ENCODE results near the gene FGF21.
A peak's percentile ranks its signal among the peaks of the same experiment; 100 is the strongest.
"Not testable (repeated sequence)": the region's sequence is repeated elsewhere in the genome, so short reads cannot be mapped to it uniquely, and the experiment has no call there.

The FGF21 gene

GRCh38 chr19:48755787-48756186 is 463 bp downstream of the FGF21 start:
- FAIRE-seq: no peak

- no peak for FAIRE-seq
These were observed 888 bp downstream of the FGF21 start for GRCh38 chr19:48756212-48756611.

GRCh38 chr19:48756686-48757085 is 1.4 kb downstream of the FGF21 start:
- no peak for FAIRE-seq

DNA sequence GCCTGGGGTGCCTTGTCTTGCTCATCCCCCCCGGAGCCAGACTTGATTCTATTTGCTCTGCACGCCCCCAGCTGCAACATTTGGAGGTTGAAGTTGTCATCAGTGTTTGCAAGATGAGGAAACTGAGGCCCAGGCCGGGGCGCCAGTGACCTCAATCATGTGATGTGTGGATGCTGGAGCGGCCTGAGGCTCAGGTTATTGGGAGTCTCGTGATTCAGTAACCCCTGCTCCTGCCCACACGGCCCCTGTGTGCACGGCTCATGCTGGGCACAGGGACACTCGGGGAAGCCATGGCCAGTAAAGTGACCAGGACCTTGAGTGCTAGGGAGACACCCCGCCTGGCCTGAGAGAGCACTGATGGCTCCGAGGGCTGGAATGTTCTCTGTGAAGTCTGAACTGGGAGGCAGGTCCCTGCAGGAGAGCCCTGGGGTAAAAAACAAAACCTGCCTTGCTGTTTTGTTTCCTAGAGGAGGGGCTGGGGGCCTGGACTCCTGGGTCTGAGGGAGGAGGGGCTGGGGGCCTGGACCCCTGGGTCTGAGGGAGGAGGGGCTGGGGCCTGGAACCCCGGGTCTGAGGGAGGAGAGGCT is 1.9 kb downstream of the FGF21 start:
- FAIRE-seq: no peak

DNA sequence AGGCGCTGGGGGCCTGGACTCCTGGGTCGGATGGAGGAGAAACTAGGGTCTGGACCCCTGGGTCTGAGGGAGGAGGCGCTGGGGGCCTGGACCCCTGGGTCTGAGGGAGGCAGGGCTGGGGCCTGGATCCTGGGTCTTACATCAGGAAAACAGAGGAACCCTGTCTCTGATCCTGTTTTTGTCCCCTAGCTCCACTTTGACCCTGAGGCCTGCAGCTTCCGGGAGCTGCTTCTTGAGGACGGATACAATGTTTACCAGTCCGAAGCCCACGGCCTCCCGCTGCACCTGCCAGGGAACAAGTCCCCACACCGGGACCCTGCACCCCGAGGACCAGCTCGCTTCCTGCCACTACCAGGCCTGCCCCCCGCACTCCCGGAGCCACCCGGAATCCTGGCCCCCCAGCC is 2.4 kb downstream of the FGF21 start:
- FAIRE-seq: no peak

- FAIRE-seq: no peak
These were observed 5.3 kb downstream of the FGF21 start for GRCh38 chr19:48760504-48761205.

DNA sequence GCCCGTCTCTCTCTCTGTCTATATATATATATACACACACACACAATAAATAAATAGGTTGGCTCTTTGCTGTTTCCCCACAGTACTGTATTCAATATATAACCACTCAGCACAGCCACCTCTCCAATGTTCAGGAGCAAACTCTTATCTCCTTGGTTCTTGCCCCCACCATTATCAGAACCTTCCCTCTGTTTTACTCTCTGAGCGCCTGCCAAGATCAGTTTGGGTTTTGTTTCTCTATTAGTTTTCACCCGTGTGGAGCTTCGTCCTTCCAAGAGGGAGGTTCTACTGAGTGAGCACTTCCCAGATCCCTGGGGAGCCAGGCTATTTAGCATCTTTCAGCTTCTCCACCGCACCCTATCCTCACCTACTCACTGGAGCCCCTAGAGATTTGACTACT is 10.5 kb downstream of the FGF21 start:
- not testable (repeated sequence) for FAIRE-seq

DNA sequence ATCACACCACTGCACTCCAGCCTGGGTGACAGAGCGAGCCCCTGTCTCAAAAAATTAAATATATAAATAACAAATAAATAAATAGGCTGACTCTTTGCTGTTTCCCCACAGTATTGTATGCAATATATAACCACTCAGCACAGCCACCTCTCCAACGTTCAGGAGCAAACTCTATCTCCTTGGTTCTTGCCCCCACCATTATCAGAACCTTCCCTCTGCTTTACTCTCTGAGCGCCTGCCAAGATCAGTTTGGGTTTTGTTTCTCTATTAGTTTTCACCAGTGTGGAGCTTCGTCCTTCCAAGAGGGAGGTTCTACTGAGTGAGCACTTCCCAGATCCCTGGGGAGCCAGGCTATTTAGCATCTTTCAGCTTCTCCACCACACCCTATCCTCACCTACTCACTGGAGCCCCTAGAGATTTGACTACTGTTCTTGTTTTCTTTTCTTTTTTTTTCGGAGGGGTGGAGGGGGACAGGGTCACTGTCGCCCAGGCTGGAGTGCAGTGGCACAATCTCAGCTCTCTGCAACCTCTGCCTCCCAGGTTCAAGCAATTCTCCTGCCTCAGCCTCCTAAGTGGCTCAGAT is 12.9 kb downstream of the FGF21 start:
- not testable (repeated sequence) for FAIRE-seq

DNA sequence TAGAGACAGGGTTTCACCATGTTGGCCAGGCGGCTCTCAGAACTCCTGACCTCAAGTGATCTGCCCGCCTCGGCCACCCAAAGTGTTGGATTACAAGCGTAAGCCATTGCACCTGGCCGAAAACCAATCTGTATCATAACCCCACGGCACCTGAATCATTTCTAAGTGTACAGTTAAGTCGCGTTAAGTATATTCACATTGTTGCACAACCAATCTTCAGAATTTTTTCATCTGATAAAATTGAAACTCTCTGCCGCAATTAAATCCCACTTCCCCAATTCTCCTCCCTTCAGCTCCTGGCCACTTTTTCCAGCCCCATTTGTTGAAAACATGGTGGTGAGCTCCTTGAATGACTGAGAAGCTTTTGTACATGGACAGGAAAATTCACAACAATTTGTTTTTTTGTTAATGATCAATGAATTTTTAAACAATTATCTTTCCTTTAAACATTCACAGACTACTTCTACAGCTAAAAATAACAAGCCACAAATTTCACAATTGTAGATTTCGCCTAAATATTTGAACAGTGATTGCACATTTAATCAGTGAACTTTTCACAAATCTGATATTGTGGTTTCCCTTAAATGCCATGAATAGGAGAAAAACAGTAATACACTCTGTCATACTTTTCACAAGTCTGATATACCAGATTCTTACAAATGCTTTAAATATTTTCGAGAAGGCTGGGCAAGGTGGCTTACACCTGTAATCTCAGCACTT is 13.8 kb downstream of the FGF21 start:
- no peak for FAIRE-seq

DNA sequence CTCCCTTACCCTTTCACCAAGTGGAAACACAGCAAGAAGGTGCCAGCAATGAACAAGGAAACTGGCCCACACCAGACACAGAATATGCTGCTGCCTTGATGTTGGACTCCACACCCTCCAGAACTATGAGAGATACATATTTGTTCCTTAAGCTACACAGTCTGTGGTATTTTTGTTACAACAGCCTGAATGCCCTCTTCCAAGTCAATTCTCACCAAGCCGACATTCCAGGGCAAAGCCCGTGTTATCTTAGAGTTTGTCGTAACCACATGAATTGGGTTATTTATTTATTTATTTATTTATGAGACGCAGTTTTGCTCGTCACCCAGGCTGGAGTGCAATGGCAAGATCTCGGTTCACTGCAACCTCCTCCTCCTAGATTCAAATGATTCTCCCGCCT is 14.9 kb downstream of the FGF21 start:
- no peak for FAIRE-seq

- FAIRE-seq: no peak
These were observed 15.6 kb downstream of the FGF21 start for GRCh38 chr19:48770734-48771472.

DNA sequence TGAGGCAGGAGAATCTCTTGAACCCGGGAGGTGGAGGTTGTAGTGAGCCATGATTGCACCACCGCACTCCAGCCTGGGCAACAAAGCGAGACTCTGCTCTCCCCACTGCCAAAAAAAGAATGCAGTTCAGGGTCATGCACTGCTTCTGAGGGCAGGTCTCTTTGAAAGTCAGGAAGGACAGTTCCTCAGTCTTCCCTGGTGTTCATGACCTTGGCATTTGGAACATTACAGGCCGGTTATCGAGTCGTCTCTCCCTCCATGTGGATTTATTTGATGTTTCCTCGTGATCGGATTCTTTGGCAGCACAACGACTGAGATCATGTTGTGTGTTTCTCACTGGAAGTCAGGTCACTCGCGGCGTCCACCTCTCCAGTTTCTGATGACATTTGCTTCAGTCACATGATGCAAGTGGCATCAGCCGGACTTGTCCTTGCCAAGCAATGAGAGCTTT is 17.2 kb downstream of the FGF21 start:
- no peak for FAIRE-seq

GRCh38 chr19:48777139-48777538 is 21.8 kb downstream of the FGF21 start:
- FAIRE-seq: no peak

DNA sequence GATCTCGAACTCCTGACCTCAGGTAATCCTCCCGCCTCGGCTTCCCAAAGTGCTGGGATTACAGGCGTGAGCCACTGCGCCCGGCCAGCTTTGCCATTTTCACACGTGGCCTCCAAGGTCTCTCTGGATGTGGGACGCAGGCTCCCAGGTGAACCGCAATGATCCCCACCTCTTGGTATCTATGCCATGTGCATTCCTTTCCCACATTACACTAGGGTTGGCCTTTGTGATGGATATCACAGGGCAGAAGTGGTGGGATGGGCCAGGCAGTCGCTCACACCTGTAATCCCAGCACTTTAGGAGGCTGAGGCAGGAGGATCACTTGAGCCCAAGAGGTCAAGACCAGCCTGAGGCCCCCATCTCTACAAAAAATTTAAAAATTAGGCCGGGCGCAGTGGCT is 22.4 kb downstream of the FGF21 start:
- FAIRE-seq: no peak

- FAIRE-seq: no peak
These were observed 24.3 kb downstream of the FGF21 start for GRCh38 chr19:48779636-48780035.

- FAIRE-seq: no peak
These were observed 25.5 kb downstream of the FGF21 start for GRCh38 chr19:48780631-48781391.

- no peak for FAIRE-seq
These were observed 29.2 kb downstream of the FGF21 start for GRCh38 chr19:48784527-48784926.

DNA sequence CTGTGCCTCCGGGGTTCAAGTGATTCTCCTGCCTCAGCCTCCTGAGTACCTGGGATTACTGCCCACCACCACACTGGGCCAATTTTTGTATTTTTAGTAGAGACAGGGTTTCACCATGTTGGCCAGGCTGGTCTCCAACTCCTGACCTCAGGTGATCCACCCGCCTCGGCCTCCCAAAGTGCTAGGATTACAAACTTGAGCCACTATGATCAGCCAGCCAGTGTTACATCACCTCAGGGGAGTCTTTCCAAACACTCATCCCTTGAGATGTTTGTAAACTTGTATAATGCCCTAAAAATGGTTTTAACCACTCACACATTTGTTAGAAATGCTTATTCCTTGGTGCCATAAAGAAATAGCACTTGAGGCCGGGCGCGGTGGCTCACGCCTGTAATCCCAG is 31.1 kb downstream of the FGF21 start:
- not testable (repeated sequence) for FAIRE-seq

GRCh38 chr19:48787331-48787730 is 32.0 kb downstream of the FGF21 start:
- not testable (repeated sequence) for FAIRE-seq

- no peak for FAIRE-seq
These were observed 37.9 kb downstream of the FGF21 start for GRCh38 chr19:48793271-48793670.

DNA sequence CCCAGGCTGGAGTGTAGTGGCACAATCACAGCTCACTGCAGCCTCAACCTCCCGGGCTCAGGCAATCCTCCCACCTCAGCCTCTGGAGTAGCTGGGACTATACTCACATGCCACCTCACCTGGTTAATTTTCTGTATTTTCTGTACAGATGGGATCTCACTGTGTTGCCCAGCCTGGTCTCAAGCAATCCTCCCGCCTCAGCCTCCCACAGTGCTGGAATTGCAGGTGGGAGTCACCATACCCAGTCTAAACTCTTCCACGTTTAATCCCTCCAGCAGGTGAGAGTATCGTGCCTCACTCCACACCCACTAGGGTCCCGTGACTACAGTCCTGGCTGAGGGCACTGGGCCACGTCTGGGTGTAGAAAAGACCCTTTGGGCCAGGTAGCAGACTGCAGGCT is 39.0 kb downstream of the FGF21 start:
- FAIRE-seq: no peak

GRCh38 chr19:48795055-48795684 is 39.8 kb downstream of the FGF21 start:
- peak; percentile 96 for FAIRE-seq

Data from G401.6 (cell line).